Measurements from ENCODE around the gene ARHGAP15.

GRCh38 chr2:143545949-143546255, 416.7 kb downstream of the ARHGAP15 start:
- TF ChIP-seq CTCF (IDR thresholded peaks at IDR 0.05): no peak
- no peak for TF ChIP-seq POLR2AphosphoS5 (IDR thresholded peaks at IDR 0.05; ENCODE audit: low read depth, low read length)
- TF ChIP-seq TCF7L2 (IDR thresholded peaks at IDR 0.05; ENCODE audit: low read depth, low read length): no peak
- TF ChIP-seq REST (IDR thresholded peaks at IDR 0.05; ENCODE audit: insufficient read depth in 1 of 2, low read depth in 2 of 2, low read length in 1 of 2): no peak
